Body of pancreas (tissue), 4 donors: Measurements from ENCODE around the gene DMD. TPM values are rescaled to one million over a fixed set of nuclear protein-coding genes. Genes with fewer than 3 reads are reported as not detected.
"Not testable (repeated sequence)": the region's sequence is repeated elsewhere in the genome, so short reads cannot be mapped to it uniquely, and the experiment has no call there.

ENCODE experiments used
- ATAC-seq: fragments of 150-250 bp; one replicate; pipeline ENCODE4 v1.9.1; 2016
- DNase-seq, 4 donors: peaks; one replicate each; pipeline ENCODE4 v3.0.0-alpha.2; 2019
- H3K27ac ChIP-seq, 4 donors: fragments of 200-600 bp; sonication (generic); 1 replicate in 3 of 4; 2 replicates in 1 of 4; pipeline versions ENCODE4 v1.5.1 to v1.6.1; 2016 to 2019; ENCODE audit warnings: mild to moderate bottlenecking in 1 of 4, mixed read lengths in 1 of 4, moderate library complexity in 1 of 4
- H3K27me3 ChIP-seq, 2 donors: fragments of 200-600 bp; sonication (generic); one replicate each; pipeline ENCODE4 v1.6.0; 2016; ENCODE audit warnings: mild to moderate bottlenecking in 1 of 2
- H3K36me3 ChIP-seq, 2 donors: fragments of 200-600 bp; sonication (generic); replicated peaks in 1 of 2; 2 replicates each; pipeline ENCODE4 v1.5.1; 2016; ENCODE audit warnings: low read depth in 2 of 2; ENCODE audit not compliant: insufficient read depth in 1 of 2
- H3K4me1 ChIP-seq: fragments of 200-600 bp; sonication (generic); one replicate; pipeline ENCODE4 v1.6.0; 2016
- H3K4me3 ChIP-seq, 2 donors: fragments of 200-600 bp; sonication (generic); 1 replicate in 1 of 2; 2 replicates in 1 of 2; pipeline ENCODE4 v1.5.1; 2016 to 2019
- H3K9me3 ChIP-seq, 3 donors: fragments of 200-600 bp; sonication (generic); 1 replicate in 2 of 3; 2 replicates in 1 of 3; pipeline ENCODE4 v1.5.1; 2016
- POLR2A ChIP-seq, 3 donors: fragments of 450-650 bp; IDR thresholded peaks; one replicate each; pipeline ENCODE4 v1.6.1; 2016; ENCODE audit warnings: antibody characterized with exemption in 3 of 3, mild to moderate bottlenecking in 2 of 3
- WGBS, 2 donors: methylation state at CpG; one replicate each; pipeline ENCODE4 v1.1.5; 2017; 5-methylcytosine and 5-hydroxymethylcytosine counted together
- intact Hi-C: fragments of 100-400 bp; cut with DNase I; formaldehyde crosslinking; loops from one replicate; pipeline ENCODE4 v1.15.1; 2023
- total RNA-seq, 2 donors: library from RNA; depleted of rRNA; stranded (reverse); fragments of >200 nt; gene quantifications; one replicate each; pipeline ENCODE4 v1.1.0, GENCODE V29; 2016
- TF ChIP-seq, protein P1 (sequence below), 7 experiments: fragments of 450-650 bp in 4 of 7; fragments of 200-600 bp in 3 of 7; sonication (generic) in 3 of 7; IDR thresholded peaks; one replicate each; pipeline ENCODE4 v1.5.1; 2016 to 2019; ENCODE audit warnings: antibody characterized with exemption in 7 of 7

The DMD gene
- total RNA-seq, 2 donors from 2014 or later: 28.5 to 38.6 TPM

DNA sequence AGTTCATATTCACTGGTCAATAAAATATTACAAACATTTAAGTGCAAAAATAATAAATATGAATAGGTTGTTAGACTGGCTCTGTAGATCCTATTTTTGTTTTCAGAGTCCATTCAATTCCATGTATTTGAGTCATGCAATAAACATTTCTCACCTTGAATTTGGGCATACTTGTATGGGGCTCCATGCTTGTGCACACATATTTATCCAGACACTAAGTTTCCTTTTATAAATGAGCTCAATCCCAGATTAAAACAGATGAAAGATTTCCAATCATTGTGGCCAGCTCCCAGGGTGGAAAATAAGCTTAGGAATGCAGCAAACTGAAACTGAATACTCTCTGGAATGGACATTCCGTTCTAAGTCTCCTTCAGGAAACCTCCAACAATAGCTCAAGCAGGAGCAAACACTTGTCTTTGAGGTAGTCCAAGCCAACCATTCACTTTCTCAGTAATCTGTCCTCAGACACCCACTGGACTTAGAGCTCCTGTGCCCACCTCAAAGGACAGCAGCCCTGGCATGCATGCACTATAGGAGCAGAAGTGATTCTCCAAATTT is 16.4 kb downstream of the DMD start:
- no peak for TF ChIP-seq POLR2A (IDR thresholded peaks at IDR 0.05)
- TF ChIP-seq, protein P1, sequence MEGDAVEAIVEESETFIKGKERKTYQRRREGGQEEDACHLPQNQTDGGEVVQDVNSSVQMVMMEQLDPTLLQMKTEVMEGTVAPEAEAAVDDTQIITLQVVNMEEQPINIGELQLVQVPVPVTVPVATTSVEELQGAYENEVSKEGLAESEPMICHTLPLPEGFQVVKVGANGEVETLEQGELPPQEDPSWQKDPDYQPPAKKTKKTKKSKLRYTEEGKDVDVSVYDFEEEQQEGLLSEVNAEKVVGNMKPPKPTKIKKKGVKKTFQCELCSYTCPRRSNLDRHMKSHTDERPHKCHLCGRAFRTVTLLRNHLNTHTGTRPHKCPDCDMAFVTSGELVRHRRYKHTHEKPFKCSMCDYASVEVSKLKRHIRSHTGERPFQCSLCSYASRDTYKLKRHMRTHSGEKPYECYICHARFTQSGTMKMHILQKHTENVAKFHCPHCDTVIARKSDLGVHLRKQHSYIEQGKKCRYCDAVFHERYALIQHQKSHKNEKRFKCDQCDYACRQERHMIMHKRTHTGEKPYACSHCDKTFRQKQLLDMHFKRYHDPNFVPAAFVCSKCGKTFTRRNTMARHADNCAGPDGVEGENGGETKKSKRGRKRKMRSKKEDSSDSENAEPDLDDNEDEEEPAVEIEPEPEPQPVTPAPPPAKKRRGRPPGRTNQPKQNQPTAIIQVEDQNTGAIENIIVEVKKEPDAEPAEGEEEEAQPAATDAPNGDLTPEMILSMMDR (IDR thresholded peaks at IDR 0.05): no peak
- no peaks in the 10 kb centered on the region for H3K4me1 ChIP-seq
- no peak overlapping the region for H3K4me3 ChIP-seq
- no peak for DNase-seq
- intact Hi-C loops: no loop called here
- no peak for ATAC-seq
- H3K27me3 ChIP-seq: no peaks in the 10 kb centered on the region
- H3K27ac ChIP-seq: no peak overlapping the region
- 30 to 40% methylated on average over 1 of the region's 1 CpG for WGBS, 2 donors
- H3K36me3 ChIP-seq: no peaks in the 10 kb centered on the region
- no peaks in the 10 kb centered on the region for H3K9me3 ChIP-seq

DNA sequence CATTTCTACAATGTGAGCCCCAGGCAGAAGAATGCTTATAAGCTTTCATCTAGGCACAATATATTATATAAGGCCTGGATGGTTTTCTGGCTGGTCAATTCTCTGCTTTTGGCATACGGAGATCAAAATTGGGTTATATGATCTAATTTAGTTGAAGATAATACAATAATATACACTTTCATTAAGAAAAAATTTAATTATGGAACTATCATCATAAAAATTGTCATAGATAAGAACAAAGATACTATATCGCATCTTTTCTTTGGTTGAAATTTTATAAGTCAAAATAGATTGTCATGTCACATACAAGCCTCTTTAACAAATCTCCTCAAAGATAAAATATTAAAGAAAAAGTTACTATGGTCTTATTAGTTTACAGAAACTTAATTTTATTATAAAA is 17.1 kb downstream of the DMD start:
- H3K9me3 ChIP-seq: no peaks in the 10 kb centered on the region
- 93 to 94% methylated on average over 2 of the region's 2 CpGs for WGBS, 2 donors
- H3K4me3 ChIP-seq: no peak overlapping the region
- no peaks in the 10 kb centered on the region for H3K36me3 ChIP-seq
- no peak for DNase-seq
- no peak for ATAC-seq
- H3K27me3 ChIP-seq: no peaks in the 10 kb centered on the region
- no peak overlapping the region for H3K27ac ChIP-seq
- no peak for TF ChIP-seq POLR2A (IDR thresholded peaks at IDR 0.05)
- TF ChIP-seq, protein P1 (IDR thresholded peaks at IDR 0.05): no peak
- no peaks in the 10 kb centered on the region for H3K4me1 ChIP-seq
- intact Hi-C loops: no loop called here

DNA sequence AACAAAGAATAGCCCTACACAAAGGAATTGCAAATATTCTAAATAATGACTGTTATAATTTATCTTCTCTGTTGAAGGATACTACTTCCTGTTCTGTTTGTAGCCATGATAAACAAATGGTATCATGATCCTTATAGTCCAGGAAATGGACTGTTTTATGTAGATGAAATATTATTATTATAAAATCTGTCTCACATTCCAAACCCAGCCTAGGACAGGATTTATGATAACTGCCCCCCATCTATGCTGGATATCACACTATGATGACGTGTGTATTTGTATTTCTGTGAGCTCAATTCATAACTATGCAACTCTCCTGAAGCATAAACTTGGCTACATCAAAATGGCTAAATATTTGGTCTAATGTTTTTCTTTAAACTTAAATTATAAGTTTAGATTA is 21.3 kb downstream of the DMD start:
- Histone ChIP-seq H3K27ac (no peak overlapping the region), H3K27me3 (no peaks in the 10 kb centered on the region), H3K4me1 (no peaks in the 10 kb centered on the region), H3K9me3 (no peaks in the 10 kb centered on the region), H3K36me3 (no peaks in the 10 kb centered on the region), H3K4me3 (no peak overlapping the region)
- TF ChIP-seq, protein P1 (IDR thresholded peaks at IDR 0.05): no peak
- TF ChIP-seq POLR2A (IDR thresholded peaks at IDR 0.05): no peak
- no peak for ATAC-seq
- intact Hi-C loops: no loop called here
- no peak for DNase-seq
- WGBS, 2 donors: 57 to 71% methylated on average over 1 of the region's 1 CpG

DNA sequence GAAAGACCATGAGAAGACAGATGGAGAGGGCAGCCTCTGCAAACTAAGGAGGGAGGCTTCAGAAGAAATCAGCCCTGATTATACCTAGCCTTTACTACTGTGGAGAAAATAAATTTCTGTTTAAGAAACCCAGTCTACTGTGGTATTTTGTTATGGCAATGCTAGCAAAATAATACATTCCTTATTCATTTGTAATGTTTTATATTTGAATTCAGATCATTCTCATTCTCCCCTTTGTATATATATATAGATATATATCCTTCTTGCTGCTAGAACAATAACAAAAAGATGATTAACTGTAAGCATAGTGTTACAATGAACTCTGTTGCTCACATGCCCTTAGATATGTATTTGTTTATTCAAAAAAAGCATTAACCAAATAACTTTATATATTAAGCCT is 22.5 kb downstream of the DMD start:
- H3K4me1 ChIP-seq: no peaks in the 10 kb centered on the region
- no peak for ATAC-seq
- intact Hi-C loops: no loop called here
- DNase-seq: no peak
- H3K9me3 ChIP-seq: no peaks in the 10 kb centered on the region
- H3K36me3 ChIP-seq: no peaks in the 10 kb centered on the region
- H3K27me3 ChIP-seq: no peaks in the 10 kb centered on the region
- H3K4me3 ChIP-seq: no peak overlapping the region
- no peak for TF ChIP-seq POLR2A (IDR thresholded peaks at IDR 0.05)
- TF ChIP-seq, protein P1 (IDR thresholded peaks at IDR 0.05): no peak
- no peak overlapping the region for H3K27ac ChIP-seq

DNA sequence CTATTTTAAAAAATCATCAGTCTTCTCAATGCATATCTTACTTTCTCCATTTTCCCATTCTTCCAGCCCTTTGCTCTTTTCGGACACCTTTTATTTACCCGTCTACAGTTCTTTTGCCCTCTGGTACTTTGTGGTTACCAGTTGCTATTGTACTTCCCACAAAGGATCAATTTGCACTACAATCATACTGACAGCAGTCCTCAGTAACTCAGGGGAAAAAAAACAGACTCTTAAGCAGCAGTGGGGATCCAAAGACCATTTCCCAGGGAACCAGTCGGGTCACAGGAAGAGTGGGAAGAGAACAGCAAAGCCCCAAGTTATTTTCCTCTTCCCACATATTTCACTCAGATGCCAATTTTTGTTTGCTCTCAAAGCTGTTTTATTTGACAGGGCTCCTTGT is 23.1 kb downstream of the DMD start:
- no peaks in the 10 kb centered on the region for H3K36me3 ChIP-seq
- WGBS, 2 donors: 50 to 56% methylated on average over 3 of the region's 3 CpGs
- DNase-seq: no peak
- intact Hi-C loops: no loop called here
- H3K4me1 ChIP-seq: no peaks in the 10 kb centered on the region
- TF ChIP-seq, protein P1 (IDR thresholded peaks at IDR 0.05): no peak
- TF ChIP-seq POLR2A (IDR thresholded peaks at IDR 0.05): no peak
- H3K27ac ChIP-seq: no peak overlapping the region
- no peaks in the 10 kb centered on the region for H3K9me3 ChIP-seq
- ATAC-seq: no peak
- no peaks in the 10 kb centered on the region for H3K27me3 ChIP-seq
- H3K4me3 ChIP-seq: no peak overlapping the region

DNA sequence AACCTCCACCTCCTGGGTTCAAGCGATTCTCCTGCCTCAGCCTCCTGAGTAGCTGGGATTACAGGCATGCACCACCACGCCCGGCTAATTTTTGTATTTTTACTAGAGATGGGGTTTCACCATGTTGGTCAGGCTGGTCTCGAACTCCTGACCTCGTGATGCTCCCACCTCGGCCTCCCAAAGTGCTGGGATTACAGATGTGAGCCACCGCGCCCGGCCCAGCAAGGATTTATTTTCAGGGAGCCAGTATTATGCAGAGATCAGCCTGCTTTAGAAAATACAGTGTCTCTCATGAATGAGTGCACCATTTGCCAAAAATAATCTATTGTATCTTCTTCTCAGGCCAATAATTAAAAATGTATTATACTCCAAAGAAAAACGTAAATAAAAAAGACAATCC is 26.5 kb downstream of the DMD start:
- intact Hi-C loops, DNase-seq, H3K27ac ChIP-seq, H3K9me3 ChIP-seq, H3K4me3 ChIP-seq, ATAC-seq, H3K4me1 ChIP-seq, H3K36me3 ChIP-seq, H3K27me3 ChIP-seq: not testable (repeated sequence)
- WGBS, 2 donors: 86 to 94% methylated on average over 6 to 10 of the region's 10 CpGs
